Dedifferentiated amniotic fluid mesenchymal stem cell (primary cell): ENCODE results near the gene RAB8B.
"Not testable (repeated sequence)": the region's sequence is repeated elsewhere in the genome, so short reads cannot be mapped to it uniquely, and the experiment has no call there.

Experiments
- DNase-seq: peaks from one replicate; pipeline ENCODE4 v3.0.0-alpha.2; 2016; ENCODE audit errors: extremely low spot score

The RAB8B gene

DNA sequence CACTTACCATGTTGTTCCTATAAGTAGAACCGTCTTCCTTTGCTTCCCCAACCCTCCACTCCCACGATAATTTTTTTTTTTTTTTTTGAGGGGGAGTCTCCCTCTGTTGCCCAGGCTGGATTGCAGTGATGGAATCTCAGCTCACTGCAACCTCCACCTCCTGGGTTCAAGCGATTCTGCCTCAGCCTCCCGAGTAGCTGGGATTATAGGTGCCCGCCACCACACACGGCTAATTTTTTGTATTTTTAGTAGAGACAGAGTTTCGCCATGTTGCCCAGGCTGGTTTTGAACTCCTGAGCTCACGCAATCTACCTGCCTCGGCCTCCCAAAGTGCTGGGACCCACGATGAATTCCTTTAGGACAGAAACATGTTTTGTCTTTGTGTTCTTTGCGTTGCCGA is 19.4 kb downstream of the RAB8B start:
- not testable (repeated sequence) for DNase-seq

DNA sequence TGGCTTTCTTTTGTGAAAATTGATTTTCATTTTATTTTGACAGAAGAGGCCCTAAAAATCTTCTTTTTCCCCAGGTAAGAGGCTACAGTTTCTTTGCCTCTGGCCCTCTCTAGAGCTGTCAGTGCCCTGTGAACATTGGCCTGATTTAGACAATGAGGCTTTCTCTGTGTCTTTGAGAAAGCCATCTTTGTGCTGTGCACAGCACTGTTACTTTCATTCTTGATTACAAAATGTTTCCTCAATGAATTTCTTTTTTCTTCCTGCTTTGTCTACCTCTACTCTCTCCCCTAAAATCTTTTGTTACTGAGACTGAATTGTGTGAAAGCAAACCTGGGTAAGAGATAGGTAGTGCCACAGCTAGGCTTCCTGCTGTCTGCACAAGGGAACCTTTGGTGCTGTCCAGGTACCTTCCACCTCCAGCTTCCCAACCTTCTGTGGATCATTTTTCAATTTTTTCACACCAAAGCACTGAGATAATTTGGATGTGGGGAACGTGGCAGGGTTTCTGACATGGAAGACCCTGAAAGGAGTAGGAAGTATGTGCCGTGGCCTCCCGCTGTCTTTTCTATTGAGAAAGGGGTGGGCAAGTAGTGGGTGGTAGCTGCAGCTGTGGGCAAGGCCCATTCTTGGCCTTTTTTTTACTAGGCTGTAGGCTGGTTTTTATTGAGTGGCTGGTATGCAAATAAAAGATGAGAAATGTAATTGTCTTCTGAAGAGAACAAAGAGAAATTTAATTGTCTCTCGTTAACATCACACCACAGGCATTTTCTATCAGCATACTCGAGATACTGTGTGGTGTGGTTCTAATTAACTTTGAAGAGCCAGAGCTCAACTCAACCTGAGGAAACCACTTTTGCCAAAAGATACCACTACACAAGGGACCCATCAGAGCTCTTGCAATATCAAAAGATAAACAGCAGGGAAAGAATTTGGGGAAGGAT is 21.0 kb downstream of the RAB8B start:
- no peak for DNase-seq

DNA sequence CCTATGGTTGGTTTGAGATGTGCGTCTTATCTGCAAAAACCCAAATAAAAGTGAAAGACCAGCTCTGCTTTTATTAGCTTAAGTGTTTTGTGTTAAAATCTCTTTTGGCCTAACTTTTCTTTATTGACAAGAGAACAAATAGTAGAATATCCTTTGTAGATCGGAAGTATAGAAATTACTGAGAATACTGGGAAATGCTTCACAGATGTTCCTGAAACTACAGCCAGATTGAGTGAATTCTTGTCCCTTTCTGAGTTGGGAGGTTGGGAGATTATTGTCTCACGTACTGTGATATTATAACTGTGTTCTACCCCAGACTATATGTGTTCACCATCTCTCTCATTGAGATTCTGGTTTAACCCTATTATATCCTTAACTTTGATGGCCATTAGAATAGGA is 21.7 kb downstream of the RAB8B start:
- DNase-seq, result no peak

DNA sequence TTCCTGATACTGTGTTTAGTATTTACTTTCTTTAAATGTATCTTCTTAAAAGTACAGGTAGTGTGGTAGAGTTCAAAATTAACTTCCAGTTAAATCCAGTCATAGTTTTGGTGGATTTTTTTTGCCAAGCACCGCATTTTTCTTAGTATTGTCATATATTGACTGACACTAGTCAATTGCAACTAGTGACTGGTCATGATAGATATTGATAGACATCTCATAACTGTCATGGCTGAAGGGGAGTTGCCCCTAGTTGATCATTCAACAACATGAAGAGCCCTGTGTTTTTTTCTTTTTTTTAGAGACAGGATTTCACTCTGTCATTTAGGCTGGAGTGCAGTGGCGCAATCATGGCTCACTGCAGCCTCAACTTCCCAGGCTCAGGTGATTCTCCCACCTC is 22.1 kb downstream of the RAB8B start:
- no peak for DNase-seq

DNA sequence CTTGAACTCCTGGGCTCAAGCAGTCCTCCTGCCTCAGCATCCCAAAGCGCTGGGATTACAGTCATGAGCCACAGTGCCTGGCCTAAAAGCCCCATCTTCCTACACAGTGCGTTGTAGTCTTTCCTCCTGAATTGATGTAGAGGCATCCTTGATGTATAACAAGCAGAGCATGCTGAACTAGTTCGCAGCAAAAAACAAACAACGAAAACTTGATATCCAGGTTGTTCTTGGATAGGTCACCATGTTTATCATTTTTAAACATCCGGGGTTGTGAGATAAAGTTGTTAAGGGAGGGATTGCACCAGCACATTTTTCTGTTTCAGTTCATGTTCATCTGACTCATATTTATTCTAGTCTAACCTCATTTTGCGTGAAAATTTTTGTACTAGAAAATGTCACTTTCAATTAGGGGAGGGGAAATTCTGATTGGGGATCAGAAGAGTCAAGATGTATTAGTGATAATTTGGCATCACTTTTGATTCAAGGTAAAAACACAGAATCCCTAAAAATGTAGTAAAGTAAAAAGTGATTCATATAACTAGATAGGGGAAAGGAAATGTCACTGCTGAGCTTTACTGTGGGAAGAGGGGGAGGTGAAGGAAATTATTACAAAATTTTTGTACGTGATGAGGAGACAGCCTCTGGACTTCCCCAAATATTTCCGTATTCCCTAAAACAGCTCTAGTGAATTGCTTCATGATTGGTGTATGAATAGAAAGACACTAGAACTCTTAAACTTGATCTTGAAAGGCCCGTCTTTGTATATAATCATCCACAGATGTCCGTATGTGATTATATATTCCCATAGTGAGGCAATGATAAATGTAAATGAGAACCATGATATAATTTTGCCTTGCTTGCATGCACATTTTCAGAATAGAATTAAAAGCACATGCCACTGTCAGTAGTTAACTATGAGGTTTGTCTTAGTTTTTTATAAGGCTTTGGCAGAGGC is 22.9 kb downstream of the RAB8B start:
- DNase-seq, result peak; percentile 89

DNA sequence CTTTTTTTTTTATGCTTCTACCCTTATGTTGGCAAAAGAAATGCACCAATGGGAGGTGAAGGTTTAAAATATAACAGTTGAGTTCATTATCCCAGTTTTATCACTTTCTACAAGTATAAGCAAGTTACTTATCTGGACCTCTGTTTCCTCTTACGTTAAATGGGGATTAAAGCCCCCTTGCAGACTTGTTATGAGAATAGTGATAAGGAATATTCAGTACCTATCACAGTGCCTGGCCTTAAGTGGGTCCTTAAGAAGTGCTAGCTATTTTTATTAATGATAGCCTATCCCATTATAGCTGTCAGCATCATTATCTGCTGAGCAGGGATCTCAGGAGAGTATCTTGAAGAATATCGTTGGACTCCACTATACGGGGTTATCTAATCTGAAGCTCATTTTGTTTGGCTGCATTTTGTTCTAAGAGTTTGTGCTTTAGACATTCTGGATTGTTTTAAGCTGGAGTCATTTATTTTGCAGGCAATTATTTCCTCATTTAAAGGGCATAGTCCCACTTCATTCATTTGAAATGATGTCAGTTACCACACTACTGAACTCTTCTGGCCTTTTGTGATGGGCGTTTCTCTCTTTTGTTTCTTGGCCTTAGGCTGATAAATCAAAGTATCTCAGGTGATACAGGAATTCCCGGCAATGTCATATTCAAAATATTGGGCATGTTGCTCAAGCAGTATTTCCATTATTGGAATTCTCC is 28.8 kb downstream of the RAB8B start:
- DNase-seq, result peak; percentile 70

DNA sequence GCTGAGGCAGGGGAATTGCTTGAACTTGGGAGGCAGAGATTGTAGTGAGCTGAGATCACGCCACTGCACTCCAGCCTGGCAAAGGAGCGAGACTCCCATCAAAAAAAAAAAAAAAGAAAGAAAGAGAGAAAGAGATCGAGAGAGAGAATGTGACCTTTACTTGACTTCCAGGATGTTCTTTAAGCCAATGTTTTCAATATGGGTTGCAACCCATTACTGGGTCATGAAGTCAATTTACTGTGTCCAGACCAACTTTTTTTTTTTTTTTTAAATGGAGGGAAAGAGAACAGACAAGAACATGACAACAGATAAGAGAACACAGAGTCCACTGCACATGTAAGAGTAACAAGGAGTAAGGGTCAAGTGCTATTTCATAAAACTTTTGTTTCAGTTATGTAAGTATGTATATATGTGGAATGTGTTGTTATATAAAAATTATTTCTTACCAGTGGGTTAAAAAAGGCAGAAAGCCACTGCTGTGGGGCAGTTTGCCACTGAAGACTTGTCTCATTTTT is 29.8 kb downstream of the RAB8B start:
- no peak for DNase-seq

DNA sequence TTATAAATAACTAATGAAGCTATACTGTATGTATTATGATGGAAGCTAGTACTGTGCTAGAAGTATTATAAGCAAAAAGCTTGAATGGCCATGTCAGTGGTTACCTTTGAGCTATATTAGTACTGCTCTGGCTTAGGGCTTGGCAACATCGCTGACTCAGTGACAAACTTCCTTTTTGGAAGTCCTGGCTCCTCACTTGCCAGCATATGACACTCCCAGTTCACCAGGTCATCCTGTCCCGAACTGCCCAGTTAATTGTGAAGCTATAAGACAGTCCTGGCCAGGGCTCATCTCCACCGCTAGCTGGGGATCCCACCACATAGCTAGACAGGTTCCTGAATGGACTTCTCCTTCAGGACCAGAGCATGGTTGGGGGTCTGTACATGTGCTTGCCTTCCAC is 31.9 kb downstream of the RAB8B start:
- DNase-seq, result no peak

DNA sequence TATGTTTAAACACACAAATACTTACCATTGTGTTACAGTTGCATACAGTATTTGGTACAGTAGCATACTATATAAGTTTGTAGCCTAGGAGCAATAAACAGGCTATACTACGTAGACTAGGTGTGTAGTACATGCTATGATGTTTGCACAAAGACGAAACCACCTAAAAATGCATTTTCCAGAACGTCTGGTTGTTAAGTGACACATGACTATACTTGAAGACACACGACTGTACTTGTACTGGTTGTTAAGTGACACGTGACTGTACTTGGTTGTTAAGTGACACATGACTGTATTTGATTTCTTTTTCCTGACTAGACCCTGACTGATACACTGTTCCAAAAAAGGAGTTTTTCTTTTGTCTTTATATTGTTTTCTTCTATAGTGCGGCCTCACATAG is 34.1 kb downstream of the RAB8B start:
- no peak for DNase-seq

DNA sequence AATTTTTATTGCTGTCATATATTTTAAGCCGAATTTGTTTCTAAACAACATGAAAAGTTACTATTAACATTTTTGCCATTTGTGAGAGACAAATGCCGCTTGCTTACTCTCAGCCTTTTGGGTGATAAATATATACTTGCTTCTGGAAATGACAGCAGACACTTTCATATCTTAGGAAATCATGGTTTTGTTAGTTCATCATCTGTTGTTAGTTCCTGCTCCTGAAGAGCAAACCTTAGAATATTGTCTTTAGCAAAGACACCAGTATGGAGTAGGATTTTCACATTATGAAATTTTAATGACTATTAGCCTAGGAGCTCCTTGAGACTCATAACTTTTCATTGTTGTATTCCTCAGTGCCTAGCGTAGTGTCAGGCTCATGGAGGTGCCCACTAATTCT is 36.0 kb downstream of the RAB8B start:
- DNase-seq, result no peak

DNA sequence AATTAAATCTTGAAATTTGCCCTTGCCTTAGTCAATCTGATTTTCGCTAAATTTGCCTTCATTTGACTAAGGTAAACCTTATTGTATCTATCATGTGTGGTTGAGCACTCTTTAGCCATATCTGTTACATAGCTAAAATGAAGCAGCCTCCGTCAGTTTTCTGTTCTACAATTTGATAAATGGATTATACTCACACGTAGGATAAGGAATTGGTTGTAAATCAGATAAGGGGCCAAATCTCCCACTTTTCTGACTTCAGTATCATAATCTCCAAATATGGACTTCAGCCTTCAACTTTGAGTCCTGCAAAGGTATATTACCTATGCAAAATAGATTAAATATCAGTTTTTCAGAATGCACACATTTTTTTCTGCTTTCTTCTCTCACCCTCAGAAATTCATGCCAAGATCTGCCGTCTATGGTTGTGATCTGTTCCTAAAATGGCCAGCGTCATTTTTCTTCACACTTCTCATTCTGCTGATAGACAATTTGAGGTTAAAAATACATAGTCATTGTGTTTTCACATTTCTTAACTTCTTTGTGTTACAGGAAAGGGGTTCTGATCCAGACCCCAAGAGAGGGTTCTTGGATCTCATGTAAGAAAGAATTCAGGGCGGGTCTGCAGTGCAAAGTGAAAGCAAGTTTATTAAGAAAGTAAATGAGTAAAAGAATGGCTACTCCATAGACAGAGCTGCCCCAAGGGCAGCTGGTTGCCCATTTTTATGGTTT is 36.9 kb downstream of the RAB8B start:
- DNase-seq, result no peak

DNA sequence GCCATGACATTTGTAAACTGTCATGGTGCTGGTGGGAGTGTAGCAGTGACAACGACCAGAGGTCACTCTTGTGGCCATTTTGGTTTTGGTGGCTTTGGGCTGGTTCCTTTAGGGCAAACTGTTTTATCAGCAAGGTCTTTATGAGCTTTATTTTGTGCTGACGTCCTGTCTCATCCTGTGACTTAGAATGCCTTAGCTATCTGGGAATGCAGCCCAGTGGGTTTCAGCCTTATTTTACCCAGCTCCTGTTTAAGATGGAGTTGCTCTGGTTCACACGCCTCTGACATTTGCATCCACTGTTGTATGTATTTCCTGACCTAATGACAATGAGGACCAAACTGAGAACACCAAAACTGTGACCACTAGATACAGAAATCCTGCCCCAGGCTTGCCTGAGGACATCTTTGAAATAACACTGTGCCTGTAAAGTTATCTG is 37.6 kb downstream of the RAB8B start:
- no peak for DNase-seq

DNA sequence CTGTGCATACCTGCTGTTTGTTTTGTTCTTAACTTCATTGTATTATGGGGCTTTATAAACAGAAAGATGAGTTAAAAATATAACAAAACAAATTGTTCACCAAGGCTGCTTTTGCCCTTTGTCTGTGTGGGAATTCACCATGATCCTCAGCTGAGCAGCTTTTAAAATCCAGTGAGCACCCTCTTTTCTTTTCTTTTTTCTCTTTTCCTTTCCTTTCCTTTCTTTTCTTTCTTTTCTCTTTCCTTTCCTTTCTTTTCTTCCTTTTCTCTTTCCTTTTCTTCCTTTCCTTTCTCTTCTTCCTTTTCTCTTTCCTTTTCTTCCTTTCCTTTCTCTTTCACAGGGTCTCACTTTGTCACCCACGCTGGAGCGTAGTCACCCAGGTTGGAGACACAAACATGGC is 38.3 kb downstream of the RAB8B start:
- no peak for DNase-seq

DNA sequence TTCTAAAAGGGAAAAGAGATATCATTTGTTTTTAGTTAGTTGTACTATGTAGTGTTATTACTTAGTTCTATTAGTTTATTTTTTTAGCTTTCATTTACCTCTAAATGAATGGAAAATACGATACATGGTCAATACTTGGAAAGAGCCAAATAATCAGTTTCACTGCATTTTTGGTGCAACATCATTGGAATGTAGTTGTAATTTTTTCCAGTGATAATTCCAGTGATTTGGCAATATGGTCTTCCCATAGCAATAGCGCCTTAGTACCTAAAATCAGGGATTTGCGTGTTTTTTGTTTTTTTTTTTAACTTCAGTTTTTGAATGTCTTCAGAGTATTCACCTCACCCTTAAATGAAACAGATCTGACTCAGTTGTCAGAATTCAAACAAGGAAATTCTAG is 41.8 kb downstream of the RAB8B start:
- DNase-seq, result no peak

DNA sequence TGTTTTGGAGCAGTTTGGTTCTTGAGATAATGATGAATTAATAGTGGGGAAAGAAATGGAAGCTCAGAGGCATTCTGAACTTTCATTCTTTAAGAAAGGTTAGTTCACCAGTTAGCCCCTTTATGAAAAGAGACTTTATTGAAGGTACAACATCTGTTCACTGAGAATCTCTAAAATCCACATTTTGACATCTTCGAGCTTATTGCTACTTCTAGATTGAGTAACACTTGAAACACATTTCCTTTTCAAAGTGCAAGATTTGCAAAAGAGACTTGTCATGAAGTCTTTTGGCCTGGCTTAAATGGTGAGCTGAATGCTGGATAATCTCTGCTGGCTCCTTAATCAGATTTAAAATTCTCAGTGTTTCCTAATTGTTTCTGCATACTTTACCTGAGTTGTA is 42.3 kb downstream of the RAB8B start:
- DNase-seq, result no peak

DNA sequence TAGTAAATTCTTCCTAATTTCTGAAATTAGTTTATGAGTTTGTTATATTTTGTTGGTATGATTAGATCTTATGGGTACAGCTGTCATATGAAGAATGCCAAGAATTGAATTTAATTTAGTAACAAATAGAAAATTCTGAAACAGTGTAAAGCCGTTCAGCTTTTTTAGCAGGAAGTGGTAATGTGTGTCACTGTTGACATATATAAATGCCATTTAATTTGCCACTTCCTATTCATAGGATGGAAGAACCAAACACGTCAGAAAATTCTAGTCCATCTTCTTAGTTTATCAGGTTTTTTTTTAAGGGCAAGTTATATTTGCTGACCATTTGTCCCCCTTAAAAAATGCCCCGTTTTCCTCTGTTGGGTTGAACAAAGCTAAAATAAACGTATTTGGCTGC is 43.0 kb downstream of the RAB8B start:
- DNase-seq, result no peak

DNA sequence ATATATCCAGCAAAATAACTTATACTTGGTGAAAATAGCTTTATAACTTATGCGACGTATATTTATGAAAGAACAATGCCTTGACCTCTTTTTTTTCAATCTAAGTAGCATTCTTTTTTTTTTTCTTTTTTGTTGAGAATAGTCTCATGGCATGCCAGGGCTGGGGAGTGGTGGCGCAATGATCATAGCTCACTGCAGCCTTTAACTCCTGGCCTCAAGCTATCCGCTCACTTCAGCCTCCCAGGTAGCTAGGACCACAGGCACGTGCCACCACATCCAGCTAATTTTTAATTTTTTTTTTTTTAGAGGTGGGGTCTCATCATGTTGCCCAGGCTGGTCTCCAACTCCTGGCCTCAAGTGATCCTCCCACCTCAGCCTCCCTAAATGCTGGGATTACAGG is 43.5 kb downstream of the RAB8B start:
- no peak for DNase-seq

DNA sequence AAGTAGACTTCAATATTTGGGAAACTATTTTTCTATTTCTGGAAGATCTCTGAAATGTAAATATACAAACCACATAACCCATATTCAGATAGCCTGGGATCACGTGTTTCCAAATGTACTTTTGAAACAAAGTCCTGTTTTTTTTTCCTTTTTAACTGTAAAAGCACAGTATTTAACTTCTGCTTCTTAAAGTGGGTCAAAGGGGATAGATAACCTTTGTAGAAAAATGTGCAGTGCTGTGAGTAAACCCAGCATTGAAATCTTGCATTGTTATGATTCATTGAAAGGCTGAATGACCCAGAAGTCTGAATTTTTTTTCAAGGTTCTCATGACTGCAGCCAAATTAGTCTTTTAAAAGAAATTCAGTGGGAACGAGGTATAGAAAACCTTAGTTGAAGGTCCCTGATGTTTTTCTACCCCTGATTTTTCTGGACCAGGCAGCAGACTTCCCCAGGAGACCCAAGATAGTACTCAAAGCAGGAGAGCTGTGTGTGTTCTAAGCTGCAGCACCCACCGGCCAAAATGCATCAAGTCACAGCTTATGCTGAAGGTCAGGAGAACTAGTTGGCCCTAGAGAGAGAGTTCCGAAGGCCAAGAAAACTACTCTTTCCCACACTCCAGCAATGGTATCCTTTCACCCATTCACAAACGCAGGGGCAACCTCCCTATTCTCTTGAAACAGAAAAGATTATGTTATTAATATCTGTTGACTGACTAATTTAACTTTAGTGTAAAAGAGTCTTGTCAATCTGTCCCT is 44.4 kb downstream of the RAB8B start:
- no peak for DNase-seq

DNA sequence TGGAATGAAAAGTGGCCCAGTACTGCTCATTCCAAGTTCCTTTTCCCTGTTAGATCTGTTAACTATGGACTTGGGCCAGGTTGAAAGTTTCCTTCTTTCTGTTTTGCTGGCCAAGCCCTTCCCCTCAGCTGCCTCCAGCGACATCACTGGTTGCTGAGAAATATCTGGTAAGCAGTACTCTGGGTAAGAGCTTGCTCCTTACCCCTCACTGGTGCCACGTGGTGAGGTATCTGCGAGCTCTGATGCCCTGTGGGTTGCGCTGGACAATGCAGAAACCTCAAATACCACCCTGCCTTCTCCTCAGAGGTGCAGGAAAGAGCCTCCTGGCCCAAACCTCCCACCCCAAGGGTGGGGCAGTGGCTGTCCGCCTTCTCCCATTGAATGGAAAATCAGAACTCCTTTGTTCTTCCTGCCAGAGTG is 45.1 kb downstream of the RAB8B start:
- peak; percentile 18 for DNase-seq

DNA sequence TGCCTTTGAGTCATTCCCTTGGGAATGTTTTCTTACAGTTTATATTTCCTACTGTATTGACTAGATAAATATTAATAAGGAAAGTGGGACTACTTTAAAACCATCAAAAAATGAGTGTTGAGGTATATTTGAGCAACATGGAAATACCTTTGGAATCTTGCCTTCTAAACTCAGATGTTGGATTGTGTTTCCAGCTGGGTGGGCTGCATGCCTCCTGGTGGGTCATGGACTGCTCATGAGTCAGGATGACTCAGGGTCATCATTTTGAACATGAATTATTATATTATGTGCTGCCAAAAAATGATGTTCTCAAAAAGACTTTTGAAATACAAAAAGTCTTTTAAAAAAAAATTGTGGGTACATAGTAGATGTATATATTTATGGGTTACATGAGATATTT is 46.9 kb downstream of the RAB8B start:
- DNase-seq, result no peak
